SH-SY5Y (cell line): ENCODE results near the gene COL15A1.

Experiments used
- GATA2 ChIP-seq: IDR thresholded peaks from 2 replicates; pipeline ENCODE4 v1.6.1; 2011; ENCODE audit warnings: mild to moderate bottlenecking, low read depth, low read length
- GATA3 ChIP-seq: IDR thresholded peaks from 2 replicates; pipeline ENCODE4 v1.6.1; 2011; ENCODE audit warnings: low read depth, mild to moderate bottlenecking, low read length, moderate library complexity

GRCh38 chr9:99087462-99087861 is 143.8 kb downstream of the COL15A1 start:
- no peak for TF ChIP-seq GATA2
- TF ChIP-seq GATA3, result no peak
